ENCODE data around the gene ROBO3. TPM values are rescaled to one million over a fixed set of nuclear protein-coding genes. Genes with fewer than 3 reads are reported as not detected.

Gene ROBO3
- total RNA-seq, 2 donors from 2014 or later, result 1.3 to 9.9 TPM

DNA sequence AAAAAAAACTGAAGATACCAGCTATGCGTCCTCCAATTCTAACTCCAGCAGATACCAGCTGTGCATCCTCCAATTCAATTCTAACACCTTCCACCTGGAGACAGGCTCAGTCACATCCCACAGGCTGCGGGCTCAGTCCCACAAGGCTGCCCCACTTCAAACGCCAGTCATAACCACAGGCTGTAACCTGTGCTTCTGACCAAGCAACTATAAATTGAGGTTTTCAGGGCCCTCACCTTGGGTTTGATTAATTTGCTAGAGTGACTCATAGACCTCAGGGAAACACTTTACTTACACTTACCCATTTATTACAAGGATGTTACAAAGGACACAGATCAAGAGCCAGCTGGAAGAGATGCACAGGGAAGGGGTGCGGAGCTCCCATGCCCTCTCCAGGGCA, 32.7 kb upstream of the ROBO3 start:
- Histone ChIP-seq H3K36me3 (replicated peaks in 1 of 2; ENCODE audit: insufficient read depth in 1 of 2, low read depth in 2 of 2) (no peaks in the 10 kb centered on the region), H3K4me3 (no peak overlapping the region), H3K9me3 (no peaks in the 10 kb centered on the region), H3K4me1 (no peaks in the 10 kb centered on the region), H3K27me3 (no peaks in the 10 kb centered on the region), H3K27ac (no peak overlapping the region)
- no peak for TF ChIP-seq CTCF (IDR thresholded peaks at IDR 0.05)
- no peak for TF ChIP-seq POLR2A (IDR thresholded peaks at IDR 0.05)
- intact Hi-C loops (cut with DNase I), result no loop called here
- DNase-seq, result no peak
- 47 to 53% methylated on average over 4 of the region's 4 CpGs for WGBS, 2 donors
- no peak for ATAC-seq

DNA sequence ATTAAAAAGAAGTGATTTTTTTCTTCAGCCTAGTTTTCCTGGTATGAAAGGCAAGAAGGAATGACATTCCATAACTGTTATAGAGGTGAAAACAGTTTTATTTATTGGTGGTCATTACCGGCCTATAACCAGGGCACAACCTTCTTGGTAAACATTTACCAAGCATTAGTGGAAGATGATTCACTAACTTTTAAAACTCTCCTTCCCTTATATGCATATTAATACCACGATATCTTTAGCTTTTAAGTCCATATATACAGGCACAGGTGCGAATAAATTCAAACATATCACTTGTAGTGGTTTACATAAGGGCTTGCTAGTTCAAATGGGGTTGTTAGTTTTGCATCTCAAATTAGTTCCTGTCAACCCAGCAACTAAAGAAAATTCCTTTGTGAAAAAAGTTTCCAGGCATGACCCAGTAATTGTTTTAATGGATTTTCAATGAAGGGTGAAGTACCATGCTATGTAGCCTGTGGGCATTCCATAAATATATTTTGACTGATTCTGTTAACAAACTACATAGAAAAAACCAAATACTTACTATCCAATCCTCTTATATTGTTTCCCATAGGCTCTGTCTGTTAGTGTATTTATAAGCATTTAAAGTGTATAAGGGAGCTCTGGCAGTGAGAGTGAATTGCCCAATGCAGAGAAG, 30.6 kb upstream of the ROBO3 start:
- intact Hi-C loops (cut with DNase I), result no loop called here
- Histone ChIP-seq H3K4me3 (no peak overlapping the region), H3K27ac (no peak overlapping the region), H3K27me3 (peaks cover 3 to 19% of the 10 kb centered on the region in 2 donors), H3K9me3 (no peaks in the 10 kb centered on the region), H3K36me3 (replicated peaks in 1 of 2; ENCODE audit: insufficient read depth in 1 of 2, low read depth in 2 of 2) (no peaks in the 10 kb centered on the region), H3K4me1 (peaks cover 8% of the 10 kb centered on the region)
- no peak for TF ChIP-seq CTCF (IDR thresholded peaks at IDR 0.05)
- TF ChIP-seq POLR2A (IDR thresholded peaks at IDR 0.05), result no peak
- ATAC-seq, result no peak
- no peak for DNase-seq
- WGBS, 2 donors, result 54 to 65% methylated on average over 3 of the region's 3 CpGs

DNA sequence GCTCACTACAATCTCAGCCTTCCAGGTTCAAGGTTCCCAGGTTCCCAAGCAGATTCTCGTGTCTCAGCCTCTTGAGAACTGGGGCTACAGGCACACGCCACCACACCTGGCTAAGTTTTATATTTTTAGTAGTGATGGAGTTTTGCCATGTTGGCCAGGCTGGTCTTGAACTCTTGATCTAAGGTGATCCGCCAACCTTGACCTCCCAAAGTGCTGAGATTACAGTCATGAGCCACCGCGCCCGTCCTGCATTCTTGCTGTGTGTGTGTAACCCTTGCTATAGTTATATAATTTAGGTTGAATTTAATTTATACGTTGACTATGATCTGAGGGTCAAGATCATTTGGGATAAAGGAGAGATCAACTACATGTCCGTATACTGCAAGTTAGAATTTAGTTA, 29.3 kb upstream of the ROBO3 start:
- Histone ChIP-seq H3K4me3 (no peak overlapping the region), H3K27ac (no peak overlapping the region), H3K36me3 (replicated peaks in 1 of 2; ENCODE audit: insufficient read depth in 1 of 2, low read depth in 2 of 2) (no peaks in the 10 kb centered on the region), H3K4me1 (peaks cover 12% of the 10 kb centered on the region), H3K27me3 (peaks cover 6 to 32% of the 10 kb centered on the region in 2 donors), H3K9me3 (no peaks in the 10 kb centered on the region)
- TF ChIP-seq POLR2A (IDR thresholded peaks at IDR 0.05) (no peak), CTCF (IDR thresholded peaks at IDR 0.05) (no peak)
- 61 to 63% methylated on average over 8 of the region's 8 CpGs for WGBS, 2 donors
- DNase-seq (no peak), ATAC-seq (no peak)
- intact Hi-C loops (cut with DNase I), result no loop called here

DNA sequence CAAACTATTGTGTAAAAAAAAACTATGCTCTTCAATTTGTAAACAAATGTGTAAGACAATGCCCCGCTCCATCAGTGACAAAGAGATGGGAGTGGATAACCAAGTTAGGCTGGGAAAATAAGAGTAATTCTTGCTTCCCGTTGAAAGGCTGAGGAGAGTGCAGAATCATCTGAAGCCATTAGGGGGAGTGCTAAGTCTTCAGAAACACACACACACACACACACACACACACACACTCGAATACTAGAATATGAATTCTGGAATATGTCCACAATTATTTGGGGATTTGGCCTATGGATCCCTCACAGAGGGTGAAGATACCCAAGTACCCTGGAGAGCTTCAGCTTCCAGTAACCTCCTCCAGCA, 27.8 kb upstream of the ROBO3 start:
- peaks cover 6 to 32% of the 10 kb centered on the region in 2 donors for H3K27me3 ChIP-seq
- no peak for ATAC-seq
- H3K27ac ChIP-seq, result no peak overlapping the region
- peaks cover 12% of the 10 kb centered on the region for H3K4me1 ChIP-seq
- H3K9me3 ChIP-seq, result no peaks in the 10 kb centered on the region
- no peaks in the 10 kb centered on the region for H3K36me3 ChIP-seq (replicated peaks in 1 of 2; ENCODE audit: insufficient read depth in 1 of 2, low read depth in 2 of 2)
- 31 to 32% methylated on average over 3 of the region's 3 CpGs for WGBS, 2 donors
- peak in 2 of 7 experiments; percentile 3 to 17 for TF ChIP-seq CTCF (IDR thresholded peaks at IDR 0.05)
- TF ChIP-seq POLR2A (IDR thresholded peaks at IDR 0.05), result no peak
- peak in 1 of 4 donors; percentile 14 for DNase-seq
- no peak overlapping the region for H3K4me3 ChIP-seq
- intact Hi-C loops (cut with DNase I), result no loop called here

DNA sequence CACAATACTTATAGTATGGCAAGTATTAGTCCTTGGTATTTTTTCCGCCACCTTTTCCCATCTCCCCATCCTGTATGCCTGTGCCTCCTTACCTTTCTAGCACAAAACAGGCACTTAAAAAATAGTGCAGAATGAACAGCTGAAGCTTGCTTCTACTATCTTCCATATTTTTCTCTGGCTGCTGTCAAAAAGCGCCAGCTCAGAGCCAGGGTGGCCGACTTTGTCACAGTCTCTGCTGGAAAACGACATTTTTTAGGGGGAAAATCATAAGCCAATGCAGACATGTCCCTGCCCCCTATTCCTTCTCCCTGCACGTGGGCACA, 26.5 kb upstream of the ROBO3 start:
- H3K27ac ChIP-seq, result no peak overlapping the region
- no peaks in the 10 kb centered on the region for H3K36me3 ChIP-seq (replicated peaks in 1 of 2; ENCODE audit: insufficient read depth in 1 of 2, low read depth in 2 of 2)
- peaks cover 6 to 41% of the 10 kb centered on the region in 2 donors for H3K27me3 ChIP-seq
- TF ChIP-seq POLR2A (IDR thresholded peaks at IDR 0.05) (no peak), CTCF (IDR thresholded peaks at IDR 0.05) (no peak)
- no peaks in the 10 kb centered on the region for H3K9me3 ChIP-seq
- DNase-seq (no peak), ATAC-seq (no peak)
- 27 to 33% methylated on average over 5 of the region's 5 CpGs for WGBS, 2 donors
- intact Hi-C loops (cut with DNase I), result no loop called here
- no peak overlapping the region for H3K4me3 ChIP-seq
- H3K4me1 ChIP-seq, result peaks cover 22% of the 10 kb centered on the region

Data from body of pancreas (tissue), 4 donors.